IMR-90 (cell line): Measurements from ENCODE around the gene SLC29A3. TPM values are rescaled to one million over a fixed set of nuclear protein-coding genes. Genes with fewer than 3 reads are reported as not detected.

Source experiments
- ATAC-seq: fragments of 200-7000 bp; cut with Tn5 transposase; 2 replicates; pipeline ENCODE4 v1.9.1; 2020; ENCODE audit warnings: low read depth, mild to moderate bottlenecking, moderate library complexity
- BruUV-seq: library from RNA; stranded (reverse); fragments of 400-500 nt; replicated peaks from 2 replicates; lab custom pipeline; 2021; lab: Mats Ljungman, UMichigan
- CTCF ChIA-PET: fragments of 300-600 bp; formaldehyde crosslinking; extraction: SDS; loops from one replicate; lab custom pipeline; 2021; ENCODE audit warnings: antibody characterized with exemption; lab: Yijun Ruan, JAX
- POLR2A ChIA-PET: fragments of 300-600 bp; sonication (Branson Sonifier 250); formaldehyde crosslinking; loops from one replicate; lab custom pipeline; 2022; ENCODE audit warnings: antibody characterized with exemption; ENCODE audit not compliant: unreplicated experiment; lab: Charles Lee
- DNase-seq: peaks from one replicate; pipeline ENCODE4 v3.0.0; 2013
- H2AFZ ChIP-seq: replicated peaks from 2 replicates; pipeline ENCODE3; 2013; ENCODE audit warnings: low read length, mild to moderate bottlenecking; ENCODE audit not compliant: poor library complexity
- H2AK5ac ChIP-seq: 2 replicates; pipeline ENCODE4 v1.6.1; 2013; ENCODE audit warnings: low read depth, low read length, inconsistent platforms
- H2AK9ac ChIP-seq: replicated peaks from 2 replicates; pipeline ENCODE3; 2013; ENCODE audit warnings: mild to moderate bottlenecking, low read depth, low read length, moderate library complexity; ENCODE audit not compliant: poor library complexity
- H2BK120ac ChIP-seq: 2 replicates; pipeline ENCODE4 v1.6.1; 2013; ENCODE audit warnings: low read depth, low read length, inconsistent platforms
- H2BK15ac ChIP-seq: 3 replicates; pipeline ENCODE4 v1.6.1; 2013; ENCODE audit warnings: low read depth, low read length, inconsistent platforms
- H2BK20ac ChIP-seq: 2 replicates; pipeline ENCODE4 v1.6.1; 2013; ENCODE audit warnings: low read depth, mild to moderate bottlenecking, inconsistent platforms, low read length, moderate library complexity
- H2BK5ac ChIP-seq: 2 replicates; pipeline ENCODE4 v1.6.1; 2013; ENCODE audit warnings: mild to moderate bottlenecking, low read depth, low read length, inconsistent platforms; ENCODE audit not compliant: poor library complexity, severe bottlenecking
- H3K14ac ChIP-seq: replicated peaks from 2 replicates; pipeline ENCODE4 v1.6.1; 2013; ENCODE audit warnings: low read depth, low read length, inconsistent platforms
- H3K18ac ChIP-seq: 2 replicates; pipeline ENCODE4 v1.6.1; 2013; ENCODE audit warnings: low read depth, low read length, control low read depth
- H3K23ac ChIP-seq: 2 replicates; pipeline ENCODE4 v1.6.1; 2013; ENCODE audit warnings: low read depth, low read length, inconsistent platforms
- H3K27ac ChIP-seq: 2 replicates; pipeline ENCODE4 v1.5.1; 2013; ENCODE audit warnings: mild to moderate bottlenecking, control low read depth, low read length; ENCODE audit not compliant: insufficient read depth
- H3K27me3 ChIP-seq: 2 replicates; pipeline ENCODE4 v1.6.1; 2013; ENCODE audit warnings: low read length; ENCODE audit not compliant: control insufficient read depth, insufficient read depth
- H3K36me3 ChIP-seq: 2 replicates; pipeline ENCODE4 v1.6.1; 2013; ENCODE audit warnings: low read length, mixed read lengths; ENCODE audit not compliant: control insufficient read depth, insufficient read depth
- H3K4ac ChIP-seq: 2 replicates; pipeline ENCODE4 v1.6.1; 2013; ENCODE audit warnings: low read depth, low read length, inconsistent platforms
- H3K4me1 ChIP-seq: 2 replicates; pipeline ENCODE4 v1.6.1; 2013; ENCODE audit warnings: low read length, mixed read lengths; ENCODE audit not compliant: control insufficient read depth, insufficient read depth
- H3K4me2 ChIP-seq: 2 replicates; pipeline ENCODE4 v1.6.1; 2013; ENCODE audit warnings: low read depth, mild to moderate bottlenecking, control low read depth, low read length, moderate library complexity
- H3K4me3 ChIP-seq: 2 replicates; pipeline ENCODE4 v1.5.1; 2013; ENCODE audit warnings: low read depth, mild to moderate bottlenecking, control low read depth, low read length, moderate library complexity; ENCODE audit not compliant: insufficient read depth
- H3K56ac ChIP-seq: 2 replicates; pipeline ENCODE4 v1.6.1; 2013; ENCODE audit warnings: low read length, inconsistent platforms; ENCODE audit not compliant: insufficient read depth; ENCODE audit errors: extremely low read depth
- H3K79me1 ChIP-seq, 2 experiments: 2 replicates each; pipeline ENCODE4 v1.6.1; 2013; ENCODE audit warnings: low read length in 2 of 2, inconsistent platforms in 1 of 2, low read depth in 1 of 2
- H3K9ac ChIP-seq: 2 replicates; pipeline ENCODE4 v1.6.1; 2013; ENCODE audit warnings: low read depth, low read length, control low read depth
- H3K9me1 ChIP-seq: 2 replicates; pipeline ENCODE4 v1.6.1; 2013; ENCODE audit warnings: low read length, inconsistent platforms; ENCODE audit not compliant: insufficient read depth
- H3K9me3 ChIP-seq: 2 replicates; pipeline ENCODE4 v1.6.1; 2013; ENCODE audit warnings: low read length; ENCODE audit not compliant: control insufficient read depth, insufficient read depth
- H4K20me1 ChIP-seq: 2 replicates; pipeline ENCODE4 v1.6.1; 2013; ENCODE audit warnings: low read length, inconsistent platforms; ENCODE audit not compliant: insufficient read depth
- H4K5ac ChIP-seq: 2 replicates; pipeline ENCODE4 v1.6.1; 2013; ENCODE audit warnings: mild to moderate bottlenecking, low read depth, low read length, control low read depth
- H4K8ac ChIP-seq, 2 experiments: 2 replicates each; pipeline ENCODE4 v1.6.1; 2013; ENCODE audit warnings: low read depth in 2 of 2, low read length in 2 of 2, control low read depth in 1 of 2, inconsistent platforms in 1 of 2
- H4K91ac ChIP-seq: 2 replicates; pipeline ENCODE4 v1.6.1; 2013; ENCODE audit warnings: low read depth, low read length, inconsistent platforms; ENCODE audit not compliant: insufficient read depth
- BHLHE40 ChIP-seq: fragments of 150-350 bp; IDR thresholded peaks from 2 replicates; pipeline ENCODE4 v1.6.1; 2016; ENCODE audit warnings: mild to moderate bottlenecking, low read depth, low read length
- CEBPB ChIP-seq: IDR thresholded peaks from 2 replicates; pipeline ENCODE4 v1.6.1; 2012; ENCODE audit warnings: low read depth, low read length, improper control_type of control experiment
- FOS ChIP-seq: fragments of 150-350 bp; IDR thresholded peaks from 2 replicates; pipeline ENCODE4 v1.6.1; 2016; ENCODE audit warnings: low read depth, low read length
- MAZ ChIP-seq: IDR thresholded peaks from 2 replicates; pipeline ENCODE4 v1.6.1; 2012; ENCODE audit warnings: low read depth, mild to moderate bottlenecking, low read length, improper control_type of control experiment, moderate library complexity, borderline replicate concordance
- MXI1 ChIP-seq: IDR thresholded peaks from 2 replicates; pipeline ENCODE4 v1.6.1; 2012; ENCODE audit warnings: low read depth, mild to moderate bottlenecking, low read length, moderate library complexity, borderline replicate concordance
- POLR2A ChIP-seq: IDR thresholded peaks from 2 replicates; pipeline ENCODE4 v1.6.1; 2012; ENCODE audit warnings: mild to moderate bottlenecking, low read depth, low read length
- RCOR1 ChIP-seq: IDR thresholded peaks from 2 replicates; pipeline ENCODE4 v1.6.1; 2012; ENCODE audit warnings: mild to moderate bottlenecking, low read length, improper control_type of control experiment; ENCODE audit not compliant: insufficient replicate concordance
- WGBS, 2 experiments: methylation state at CpG; one replicate each; pipeline versions ENCODE4 v1.1.5 to v1.1.7; 2013; ENCODE audit warnings: missing lambda C conversion rate in 2 of 2; ENCODE audit not compliant: insufficient read length in 1 of 2; ENCODE audit errors: extremely low coverage in 2 of 2; 5-methylcytosine and 5-hydroxymethylcytosine counted together
- dilution Hi-C: fragments of 300-500 bp; cut with HindIII; formaldehyde crosslinking; loops from one replicate; pipeline ENCODE4 v1.14.3; 2018; ENCODE audit warnings: low sequenced_read_pairs; ENCODE audit not compliant: unreplicated experiment
- in situ Hi-C: fragments of 300-500 bp; cut with MboI; formaldehyde crosslinking; loops from 3 replicates; pipeline ENCODE4 v1.14.3; 2019; ENCODE audit warnings: low sequenced_read_pairs, inconsistent platforms, mixed read lengths
- intact Hi-C: fragments of 100-400 bp; cut with micrococcal nuclease; formaldehyde crosslinking; loops from 2 replicates; pipeline ENCODE4 v1.10.0; 2022
- polyA plus RNA-seq, 3 experiments: library from polyadenylated mRNA; depleted of rRNA; stranded (reverse); fragments of >200 nt; gene quantifications; 2 replicates each; pipeline ENCODE4 v1.2.3, GENCODE V29; 2012; ENCODE audit warnings: low replicate concordance in 1 of 3
- total RNA-seq: library from RNA; depleted of rRNA; stranded (reverse); fragments of >200 nt; gene quantifications from 2 replicates; pipeline ENCODE4 v1.2.3, GENCODE V29; 2012
- TF ChIP-seq, protein P1 (sequence below): conservative IDR thresholded peaks from 2 replicates; pipeline ENCODE4 v1.5.1; 2012; ENCODE audit warnings: mild to moderate bottlenecking, low read depth, low read length, improper control_type of control experiment

The SLC29A3 gene
- total and polyA plus RNA-seq, 2 of the 4 experiments (the other 2 are of a cell fraction): 0.72 to 3.0 TPM

DNA sequence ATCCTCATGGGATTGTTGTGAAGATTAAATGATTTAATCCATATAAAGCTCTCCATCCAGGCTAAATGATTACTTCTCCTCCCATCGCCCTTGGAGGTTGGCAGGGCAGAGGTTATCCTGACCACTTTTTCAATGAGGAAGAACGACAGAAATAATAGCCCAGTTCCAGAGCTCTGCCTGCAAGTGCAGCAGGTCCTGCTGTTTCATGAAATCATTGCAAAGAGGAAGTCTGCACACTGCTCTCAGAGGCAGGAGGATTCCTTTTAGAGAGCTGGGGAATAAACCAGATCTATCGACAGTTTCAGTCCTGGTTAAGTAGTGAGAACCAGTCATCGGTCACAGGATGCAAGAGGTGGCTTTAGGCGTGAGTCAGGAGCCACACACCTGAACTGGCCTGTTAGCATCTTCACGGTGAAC lies 52.7 kb downstream of the SLC29A3 start:
- POLR2A ChIA-PET: no interaction called here
- no peak overlapping the region for H4K5ac ChIP-seq
- CTCF ChIA-PET: no interaction called here
- no peak overlapping the region for H2BK120ac ChIP-seq
- TF ChIP-seq MXI1 (no peak), MAZ (no peak), FOS (no peak), RCOR1 (no peak), POLR2A (no peak), CEBPB (no peak), BHLHE40 (no peak)
- TF ChIP-seq, protein P1, sequence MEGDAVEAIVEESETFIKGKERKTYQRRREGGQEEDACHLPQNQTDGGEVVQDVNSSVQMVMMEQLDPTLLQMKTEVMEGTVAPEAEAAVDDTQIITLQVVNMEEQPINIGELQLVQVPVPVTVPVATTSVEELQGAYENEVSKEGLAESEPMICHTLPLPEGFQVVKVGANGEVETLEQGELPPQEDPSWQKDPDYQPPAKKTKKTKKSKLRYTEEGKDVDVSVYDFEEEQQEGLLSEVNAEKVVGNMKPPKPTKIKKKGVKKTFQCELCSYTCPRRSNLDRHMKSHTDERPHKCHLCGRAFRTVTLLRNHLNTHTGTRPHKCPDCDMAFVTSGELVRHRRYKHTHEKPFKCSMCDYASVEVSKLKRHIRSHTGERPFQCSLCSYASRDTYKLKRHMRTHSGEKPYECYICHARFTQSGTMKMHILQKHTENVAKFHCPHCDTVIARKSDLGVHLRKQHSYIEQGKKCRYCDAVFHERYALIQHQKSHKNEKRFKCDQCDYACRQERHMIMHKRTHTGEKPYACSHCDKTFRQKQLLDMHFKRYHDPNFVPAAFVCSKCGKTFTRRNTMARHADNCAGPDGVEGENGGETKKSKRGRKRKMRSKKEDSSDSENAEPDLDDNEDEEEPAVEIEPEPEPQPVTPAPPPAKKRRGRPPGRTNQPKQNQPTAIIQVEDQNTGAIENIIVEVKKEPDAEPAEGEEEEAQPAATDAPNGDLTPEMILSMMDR: no peak
- H3K56ac ChIP-seq: no peak overlapping the region
- no TSS peak for BruUV-seq
- ATAC-seq: no peak
- H3K36me3 ChIP-seq: no peaks in the 10 kb centered on the region
- H4K91ac ChIP-seq: no peak overlapping the region
- no peak overlapping the region for H2BK20ac ChIP-seq
- no peaks in the 10 kb centered on the region for H3K79me1 ChIP-seq
- intact Hi-C loops (no loop called here), in situ Hi-C loops (no loop called here), dilution Hi-C loops (no loop called here)
- no peak overlapping the region for H2BK15ac ChIP-seq
- no peak overlapping the region for H3K4ac ChIP-seq
- H3K9me3 ChIP-seq: no peaks in the 10 kb centered on the region
- no peak overlapping the region for H2AK5ac ChIP-seq
- no peak overlapping the region for H3K23ac ChIP-seq
- no peak overlapping the region for H2AK9ac ChIP-seq
- no peak overlapping the region for H2BK5ac ChIP-seq
- H3K27me3 ChIP-seq: peaks cover 46% of the 10 kb centered on the region
- H2AFZ ChIP-seq: no peak overlapping the region
- no peak overlapping the region for H3K18ac ChIP-seq
- H3K4me3 ChIP-seq: no peak overlapping the region
- no peak overlapping the region for H4K8ac ChIP-seq
- no peak overlapping the region for H3K14ac ChIP-seq
- no peak overlapping the region for H3K4me2 ChIP-seq
- no peaks in the 10 kb centered on the region for H4K20me1 ChIP-seq
- no peak overlapping the region for H3K27ac ChIP-seq
- H3K9me1 ChIP-seq: no peaks in the 10 kb centered on the region
- WGBS, 2 experiments: 29% methylated on average over 1 of the region's 6 CpGs; no CpG with 5 or more reads in 1 of the 2 experiments
- no peak for DNase-seq
- H3K4me1 ChIP-seq: no peaks in the 10 kb centered on the region
- no peak overlapping the region for H3K9ac ChIP-seq
